ENCODE measurements around the gene MLPH.

DNA sequence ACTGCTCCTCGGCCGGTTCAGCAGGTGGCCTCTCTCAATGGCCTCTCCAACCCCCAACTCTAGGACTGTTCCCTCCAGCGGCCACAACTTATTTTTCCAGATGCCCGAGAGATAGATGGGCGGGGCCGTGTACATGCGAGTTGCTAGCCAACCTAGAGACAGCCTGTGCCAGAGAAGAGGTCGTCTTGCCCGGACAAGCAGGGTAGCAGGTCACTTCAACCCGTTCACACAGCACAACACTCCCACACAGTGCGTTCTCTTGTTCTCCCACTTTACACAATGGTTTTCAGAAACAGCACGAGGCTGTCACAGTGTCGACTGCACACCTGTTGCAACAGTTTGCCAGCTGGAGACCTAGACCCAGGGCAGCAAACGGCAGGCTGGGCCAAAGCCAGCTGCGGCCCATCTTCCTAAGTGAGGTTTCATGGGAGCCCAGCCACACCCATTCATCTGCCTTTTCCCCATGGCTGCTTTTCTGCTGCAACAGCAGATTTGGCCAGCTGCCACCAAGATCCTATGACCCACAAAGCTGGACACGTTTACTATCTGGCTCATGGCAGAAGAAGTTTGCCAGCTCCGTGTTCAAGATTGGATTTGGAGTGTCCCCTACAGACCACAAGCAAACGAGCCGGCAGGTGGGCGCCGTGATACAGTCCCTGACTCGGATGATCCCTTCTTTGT lies 72.0 kb downstream of the MLPH start:
- TF ChIP-seq TEAD4 (IDR thresholded peaks at IDR 0.05) (no peak), EP300 (IDR thresholded peaks at IDR 0.05; ENCODE audit: borderline replicate concordance) (peak; percentile 74), EGR1 (IDR thresholded peaks at IDR 0.05) (no peak), CREB1 (IDR thresholded peaks at IDR 0.05; ENCODE audit: low read depth) (no peak), YY1 (IDR thresholded peaks at IDR 0.05; ENCODE audit: low read depth) (no peak), TCF12 (IDR thresholded peaks at IDR 0.05; ENCODE audit: low read depth) (peak; percentile 84), RAD21 (IDR thresholded peaks at IDR 0.05; ENCODE audit: low read depth) (no peak), FOXM1 (IDR thresholded peaks at IDR 0.05; ENCODE audit: borderline replicate concordance, low read depth) (0 out of 2 replicates have a peak, but pooled peaks have one; percentile 31), CEBPB (IDR thresholded peaks at IDR 0.05) (no peak), TAF1 (IDR thresholded peaks at IDR 0.05; ENCODE audit: low read depth) (no peak)
- TF ChIP-seq, protein P1, sequence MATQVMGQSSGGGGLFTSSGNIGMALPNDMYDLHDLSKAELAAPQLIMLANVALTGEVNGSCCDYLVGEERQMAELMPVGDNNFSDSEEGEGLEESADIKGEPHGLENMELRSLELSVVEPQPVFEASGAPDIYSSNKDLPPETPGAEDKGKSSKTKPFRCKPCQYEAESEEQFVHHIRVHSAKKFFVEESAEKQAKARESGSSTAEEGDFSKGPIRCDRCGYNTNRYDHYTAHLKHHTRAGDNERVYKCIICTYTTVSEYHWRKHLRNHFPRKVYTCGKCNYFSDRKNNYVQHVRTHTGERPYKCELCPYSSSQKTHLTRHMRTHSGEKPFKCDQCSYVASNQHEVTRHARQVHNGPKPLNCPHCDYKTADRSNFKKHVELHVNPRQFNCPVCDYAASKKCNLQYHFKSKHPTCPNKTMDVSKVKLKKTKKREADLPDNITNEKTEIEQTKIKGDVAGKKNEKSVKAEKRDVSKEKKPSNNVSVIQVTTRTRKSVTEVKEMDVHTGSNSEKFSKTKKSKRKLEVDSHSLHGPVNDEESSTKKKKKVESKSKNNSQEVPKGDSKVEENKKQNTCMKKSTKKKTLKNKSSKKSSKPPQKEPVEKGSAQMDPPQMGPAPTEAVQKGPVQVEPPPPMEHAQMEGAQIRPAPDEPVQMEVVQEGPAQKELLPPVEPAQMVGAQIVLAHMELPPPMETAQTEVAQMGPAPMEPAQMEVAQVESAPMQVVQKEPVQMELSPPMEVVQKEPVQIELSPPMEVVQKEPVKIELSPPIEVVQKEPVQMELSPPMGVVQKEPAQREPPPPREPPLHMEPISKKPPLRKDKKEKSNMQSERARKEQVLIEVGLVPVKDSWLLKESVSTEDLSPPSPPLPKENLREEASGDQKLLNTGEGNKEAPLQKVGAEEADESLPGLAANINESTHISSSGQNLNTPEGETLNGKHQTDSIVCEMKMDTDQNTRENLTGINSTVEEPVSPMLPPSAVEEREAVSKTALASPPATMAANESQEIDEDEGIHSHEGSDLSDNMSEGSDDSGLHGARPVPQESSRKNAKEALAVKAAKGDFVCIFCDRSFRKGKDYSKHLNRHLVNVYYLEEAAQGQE (IDR thresholded peaks at IDR 0.05; ENCODE audit: low read depth), result no peak
- TF ChIP-seq, protein P2, sequence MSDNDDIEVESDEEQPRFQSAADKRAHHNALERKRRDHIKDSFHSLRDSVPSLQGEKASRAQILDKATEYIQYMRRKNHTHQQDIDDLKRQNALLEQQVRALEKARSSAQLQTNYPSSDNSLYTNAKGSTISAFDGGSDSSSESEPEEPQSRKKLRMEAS (IDR thresholded peaks at IDR 0.05), result peak; percentile 42
- TF ChIP-seq, protein P3, sequence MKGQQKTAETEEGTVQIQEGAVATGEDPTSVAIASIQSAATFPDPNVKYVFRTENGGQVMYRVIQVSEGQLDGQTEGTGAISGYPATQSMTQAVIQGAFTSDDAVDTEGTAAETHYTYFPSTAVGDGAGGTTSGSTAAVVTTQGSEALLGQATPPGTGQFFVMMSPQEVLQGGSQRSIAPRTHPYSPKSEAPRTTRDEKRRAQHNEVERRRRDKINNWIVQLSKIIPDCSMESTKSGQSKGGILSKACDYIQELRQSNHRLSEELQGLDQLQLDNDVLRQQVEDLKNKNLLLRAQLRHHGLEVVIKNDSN (IDR thresholded peaks at IDR 0.05), result no peak
